ENCODE data around the gene SVOP. TPM values are rescaled to one million over a fixed set of nuclear protein-coding genes. Genes with fewer than 3 reads are reported as not detected.
"Not testable (repeated sequence)": the region's sequence is repeated elsewhere in the genome, so short reads cannot be mapped to it uniquely, and the experiment has no call there.

The SVOP gene
- total RNA-seq, 2 donors from 2014 or later, result not detected

DNA sequence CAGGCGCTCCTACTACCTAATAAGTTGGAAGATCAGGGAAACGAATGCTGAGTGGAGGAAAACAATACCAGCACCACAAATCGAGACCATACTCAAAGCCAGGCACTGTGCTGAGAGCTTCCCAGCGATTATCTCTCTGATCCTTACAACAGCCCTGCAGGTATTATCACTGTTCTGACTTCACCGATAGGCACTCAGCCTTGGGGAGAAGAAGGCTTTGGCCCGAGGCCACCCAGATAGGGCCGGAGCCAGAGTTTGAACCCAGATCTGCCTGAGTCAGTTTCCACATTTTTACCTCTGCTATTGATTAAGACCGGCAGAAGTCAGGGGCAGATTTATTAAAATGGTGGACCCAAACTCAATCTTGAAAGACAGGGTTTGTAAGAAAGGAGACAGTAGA lies 4.9 kb downstream of the SVOP start:
- H3K4me1 Mint-ChIP-seq (ENCODE audit: low read depth in 2 of 2), result peaks cover 0 to 4% of the 10 kb centered on the region in 2 donors
- ATAC-seq, result no peak
- no peak for DNase-seq (ENCODE audit: low spot score)
- H3K36me3 Mint-ChIP-seq, result no peaks in the 10 kb centered on the region
- no peak overlapping the region for H3K27ac Mint-ChIP-seq
- no peak overlapping the region for H3K4me3 Mint-ChIP-seq
- peaks cover 19 to 36% of the 10 kb centered on the region in 2 donors for H3K27me3 Mint-ChIP-seq
- H3K9me3 Mint-ChIP-seq, result no peaks in the 10 kb centered on the region

DNA sequence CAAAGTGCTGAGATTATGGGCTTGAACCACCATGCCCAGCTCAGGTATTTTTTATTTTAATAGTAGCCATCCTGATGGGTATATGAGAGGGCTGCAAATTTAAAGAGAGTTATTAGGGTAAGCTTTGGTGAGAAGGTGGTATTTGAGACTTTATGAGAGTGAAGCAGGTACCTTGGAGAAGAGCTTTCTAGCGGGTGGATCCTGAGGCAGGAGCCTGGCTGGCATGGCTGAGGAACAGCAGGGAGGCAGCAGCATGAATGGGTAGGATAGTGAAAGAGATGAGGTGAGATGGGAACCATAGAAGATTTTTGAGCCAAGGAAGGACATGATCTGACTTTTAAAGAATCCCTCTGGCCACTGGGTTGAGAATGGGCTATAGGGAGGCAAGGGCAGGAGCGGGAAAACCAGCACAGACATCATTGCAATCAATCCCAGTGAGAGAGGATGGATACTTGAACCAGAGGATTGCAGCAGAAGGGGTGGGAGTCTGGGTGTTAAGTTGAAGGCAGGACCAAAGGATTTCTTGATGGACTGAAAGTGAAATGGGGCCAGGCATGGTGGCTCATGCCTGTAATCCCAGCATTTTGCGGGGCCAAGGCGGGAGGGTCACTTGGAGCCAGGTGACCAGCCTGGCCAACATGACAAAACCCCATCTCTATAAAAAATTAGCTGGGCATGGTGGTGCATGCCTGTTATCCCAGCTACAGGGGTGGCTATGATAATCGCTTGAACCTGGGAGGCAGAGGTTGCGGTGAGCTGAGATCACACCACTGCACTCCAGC lies 5.7 kb downstream of the SVOP start:
- Mint-ChIP-seq H3K27ac (no peak overlapping the region), H3K9me3 (no peaks in the 10 kb centered on the region), H3K4me1 (ENCODE audit: low read depth in 2 of 2) (peaks cover 0 to 4% of the 10 kb centered on the region in 2 donors), H3K27me3 (peaks cover 17 to 32% of the 10 kb centered on the region in 2 donors), H3K36me3 (no peaks in the 10 kb centered on the region), H3K4me3 (no peak overlapping the region)
- DNase-seq (ENCODE audit: low spot score) (no peak), ATAC-seq (peak in 1 of 2 donors; percentile 11)

DNA sequence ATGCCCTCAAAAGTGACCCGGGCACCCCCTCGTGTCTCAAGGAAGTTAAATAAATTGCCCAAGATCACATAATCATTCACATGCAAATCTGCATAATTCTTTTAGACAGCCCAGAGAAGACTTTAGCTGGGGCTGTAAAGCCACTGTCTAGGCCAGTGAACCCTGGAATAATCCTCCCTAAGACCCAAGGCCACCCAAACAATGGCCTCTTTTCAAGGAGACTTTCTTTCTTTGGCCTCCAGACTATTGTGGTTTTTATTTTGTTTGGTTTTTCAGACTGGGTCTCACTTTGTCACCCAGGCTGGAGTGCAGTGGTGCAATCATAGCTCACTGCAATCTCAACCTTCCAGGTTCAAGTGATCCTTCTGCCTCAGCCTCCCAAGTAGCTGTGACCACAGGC lies 10.6 kb downstream of the SVOP start:
- H3K27ac Mint-ChIP-seq, result no peak overlapping the region
- DNase-seq (ENCODE audit: low spot score) (no peak), ATAC-seq (no peak)
- H3K27me3 Mint-ChIP-seq, result peaks cover 22 to 33% of the 10 kb centered on the region in 2 donors
- H3K36me3 Mint-ChIP-seq, result no peaks in the 10 kb centered on the region
- H3K4me3 Mint-ChIP-seq, result no peak overlapping the region
- peaks cover 0 to 4% of the 10 kb centered on the region in 2 donors for H3K4me1 Mint-ChIP-seq (ENCODE audit: low read depth in 2 of 2)
- no peaks in the 10 kb centered on the region for H3K9me3 Mint-ChIP-seq

DNA sequence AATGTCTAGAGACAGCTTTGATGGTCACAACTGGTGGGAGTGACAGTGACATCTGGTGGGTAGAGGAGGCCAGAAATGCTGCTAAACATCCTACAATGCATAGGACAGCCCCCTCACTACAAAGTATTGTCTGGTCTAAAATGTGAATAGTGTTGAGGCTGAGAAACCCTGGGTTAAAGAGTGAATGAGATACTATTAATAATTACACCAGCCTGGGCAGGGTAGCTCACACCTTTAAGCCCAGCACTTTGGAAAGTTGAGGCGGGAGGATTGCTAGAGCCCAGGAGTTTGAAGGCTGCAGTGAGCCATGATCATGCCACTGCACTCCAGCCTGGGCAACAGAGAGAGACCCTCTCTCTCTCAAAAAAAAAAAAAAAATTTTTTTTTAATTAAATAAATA lies 11.1 kb downstream of the SVOP start:
- peaks cover 21 to 32% of the 10 kb centered on the region in 2 donors for H3K27me3 Mint-ChIP-seq
- H3K36me3 Mint-ChIP-seq, result no peaks in the 10 kb centered on the region
- no peak for ATAC-seq
- no peak overlapping the region for H3K4me3 Mint-ChIP-seq
- peaks cover 0 to 4% of the 10 kb centered on the region in 2 donors for H3K4me1 Mint-ChIP-seq (ENCODE audit: low read depth in 2 of 2)
- no peaks in the 10 kb centered on the region for H3K9me3 Mint-ChIP-seq
- no peak overlapping the region for H3K27ac Mint-ChIP-seq
- no peak for DNase-seq (ENCODE audit: low spot score)

DNA sequence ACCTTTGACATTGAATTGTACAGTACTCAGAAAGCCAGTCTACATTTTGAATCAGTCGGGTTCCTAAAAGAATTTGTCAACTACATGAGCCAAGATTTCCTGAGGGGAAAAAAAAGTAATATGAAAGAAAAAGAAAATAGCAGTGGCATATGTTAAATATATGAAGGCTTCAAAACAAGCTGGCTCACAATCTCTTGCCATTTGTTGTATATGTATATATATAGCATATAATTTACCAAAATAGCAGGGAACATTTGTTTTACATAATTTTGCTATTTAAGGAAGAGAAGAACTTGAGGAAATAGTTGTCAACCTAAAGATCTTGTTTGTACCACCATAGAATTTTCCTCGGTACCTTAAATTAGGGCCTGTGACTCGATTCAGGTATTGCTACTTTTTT lies 16.9 kb downstream of the SVOP start:
- peaks cover 16 to 21% of the 10 kb centered on the region in 2 donors for H3K27me3 Mint-ChIP-seq
- no peak overlapping the region for H3K4me3 Mint-ChIP-seq
- DNase-seq (ENCODE audit: low spot score) (no peak), ATAC-seq (no peak)
- no peak overlapping the region for H3K27ac Mint-ChIP-seq
- no peaks in the 10 kb centered on the region for H3K36me3 Mint-ChIP-seq
- no peaks in the 10 kb centered on the region for H3K9me3 Mint-ChIP-seq
- H3K4me1 Mint-ChIP-seq (ENCODE audit: low read depth in 2 of 2), result no peaks in the 10 kb centered on the region

DNA sequence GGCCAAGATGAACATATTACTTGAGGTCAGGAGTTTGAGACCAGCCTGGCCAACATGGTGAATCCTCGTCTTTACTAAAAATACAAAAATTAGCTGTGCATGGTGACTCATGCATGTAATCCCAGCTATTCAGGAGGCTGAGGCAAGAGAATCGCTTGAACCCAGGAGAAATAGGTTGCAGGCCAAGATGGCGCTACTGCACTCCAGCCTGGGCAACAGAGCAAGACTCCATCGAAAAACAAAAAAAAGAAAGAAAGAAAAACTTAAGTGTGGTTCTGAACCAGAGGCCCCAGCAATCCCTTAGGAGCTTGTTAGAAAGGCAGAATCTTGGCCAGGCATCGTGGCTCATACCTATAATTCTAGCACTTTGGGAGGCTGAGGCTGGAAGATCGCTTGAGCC lies 24.5 kb downstream of the SVOP start:
- H3K27ac Mint-ChIP-seq, result no peak overlapping the region
- peaks cover 6 to 11% of the 10 kb centered on the region in 2 donors for H3K27me3 Mint-ChIP-seq
- ATAC-seq, result no peak
- H3K36me3 Mint-ChIP-seq, result no peaks in the 10 kb centered on the region
- H3K4me3 Mint-ChIP-seq, result no peak overlapping the region
- no peaks in the 10 kb centered on the region for H3K4me1 Mint-ChIP-seq (ENCODE audit: low read depth in 2 of 2)
- no peaks in the 10 kb centered on the region for H3K9me3 Mint-ChIP-seq
- DNase-seq (ENCODE audit: low spot score), result no peak

DNA sequence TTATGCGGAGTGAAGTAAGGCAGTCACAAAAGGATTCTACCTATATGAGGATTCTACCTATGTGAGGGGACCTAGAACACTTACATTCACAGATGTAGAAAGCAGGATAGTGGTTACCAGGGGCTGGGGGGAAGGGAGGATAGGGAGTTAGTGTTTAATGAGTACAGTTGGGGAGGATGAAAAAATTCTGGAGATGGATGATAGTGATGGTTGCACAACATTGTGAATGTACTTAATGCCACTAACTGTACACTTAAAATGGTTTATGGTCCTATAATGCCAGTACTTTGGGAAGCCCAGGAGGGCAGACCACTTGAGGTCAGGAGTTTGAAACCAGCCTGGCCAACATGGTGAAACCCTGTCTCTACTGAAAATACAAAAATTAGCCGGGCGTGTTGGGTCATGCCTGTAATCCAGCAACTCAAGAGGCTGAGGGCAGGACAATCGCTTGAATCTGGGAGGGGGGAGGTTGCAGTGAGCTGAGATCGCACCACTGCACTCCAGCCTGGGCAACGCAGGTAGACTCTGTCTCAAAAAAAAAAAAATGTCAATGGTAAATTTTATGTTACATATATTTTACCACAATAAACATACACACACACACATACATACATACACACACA lies 25.4 kb downstream of the SVOP start:
- Mint-ChIP-seq H3K27ac (no peak overlapping the region), H3K27me3 (peaks cover 6 to 11% of the 10 kb centered on the region in 2 donors), H3K9me3 (no peaks in the 10 kb centered on the region), H3K4me3 (no peak overlapping the region), H3K36me3 (no peaks in the 10 kb centered on the region), H3K4me1 (ENCODE audit: low read depth in 2 of 2) (no peaks in the 10 kb centered on the region)
- ATAC-seq (no peak), DNase-seq (ENCODE audit: low spot score) (no peak)

DNA sequence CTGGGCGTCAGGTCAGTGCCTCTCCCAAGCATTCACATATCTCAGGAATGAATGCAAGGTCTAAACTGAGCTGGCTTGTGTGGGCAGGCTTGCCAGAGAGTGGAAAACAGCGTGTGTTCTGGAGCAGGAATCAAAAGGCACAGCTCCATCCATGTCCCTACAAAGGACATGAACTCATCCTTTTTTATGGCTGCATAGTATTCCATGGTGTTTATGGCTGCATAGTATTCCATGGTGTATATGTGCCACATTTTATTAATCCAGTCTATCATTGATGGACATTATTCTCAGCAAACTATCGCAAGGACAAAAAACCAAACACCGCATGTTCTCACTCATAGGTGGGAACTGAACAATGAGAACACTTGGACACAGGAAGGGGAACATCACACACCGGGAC lies 30.8 kb downstream of the SVOP start:
- H3K27me3 Mint-ChIP-seq, result peaks cover 9 to 11% of the 10 kb centered on the region in 2 donors
- H3K4me3 Mint-ChIP-seq; H3K9me3 Mint-ChIP-seq; ATAC-seq; H3K4me1 Mint-ChIP-seq (ENCODE audit: low read depth in 2 of 2); H3K27ac Mint-ChIP-seq; DNase-seq (ENCODE audit: low spot score); H3K36me3 Mint-ChIP-seq: not testable (repeated sequence)

DNA sequence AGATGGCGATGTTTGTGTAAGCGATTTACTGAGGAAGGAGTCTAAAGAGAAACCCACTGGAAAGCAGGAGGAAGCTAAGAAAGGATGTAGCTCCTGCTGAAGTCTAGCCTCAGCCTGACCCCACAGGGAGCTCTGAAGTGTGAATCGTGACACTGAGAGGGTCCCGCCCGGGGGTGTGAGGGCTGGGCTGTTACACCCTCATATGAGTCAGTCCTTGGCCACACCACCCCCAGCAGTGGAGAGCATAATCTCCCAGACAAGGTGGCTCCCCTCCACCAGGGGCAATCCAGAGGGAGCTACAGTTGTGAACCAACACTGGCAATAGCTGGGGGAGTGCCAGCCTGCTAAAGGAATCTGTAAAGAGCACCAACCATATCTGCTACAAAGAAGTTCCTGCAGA lies 31.5 kb downstream of the SVOP start:
- Mint-ChIP-seq H3K27ac (no peak overlapping the region), H3K27me3 (peaks cover 11 to 13% of the 10 kb centered on the region in 2 donors), H3K9me3 (no peaks in the 10 kb centered on the region), H3K4me3 (no peak overlapping the region), H3K4me1 (ENCODE audit: low read depth in 2 of 2) (no peaks in the 10 kb centered on the region), H3K36me3 (no peaks in the 10 kb centered on the region)
- ATAC-seq (no peak), DNase-seq (ENCODE audit: low spot score) (no peak)

DNA sequence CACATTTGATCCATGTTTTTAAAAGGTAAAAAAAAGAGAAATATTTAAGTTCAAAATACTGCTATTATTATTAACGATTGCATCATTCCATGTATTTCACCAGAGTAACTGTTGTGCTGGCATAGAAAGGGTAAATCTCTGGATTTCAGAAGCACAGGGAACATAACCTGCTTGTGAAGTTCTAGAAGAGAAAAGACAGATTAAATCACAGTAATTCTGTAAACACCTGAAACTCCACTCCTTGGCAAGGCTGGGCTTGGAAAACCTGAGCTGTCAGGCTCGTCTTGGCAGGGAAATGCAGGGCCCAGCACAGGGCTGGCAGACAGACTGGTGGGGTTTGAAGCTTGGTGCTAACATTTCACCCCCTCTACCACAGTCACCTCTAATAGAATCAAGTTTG lies 35.1 kb downstream of the SVOP start:
- no peak overlapping the region for H3K27ac Mint-ChIP-seq
- no peak overlapping the region for H3K4me3 Mint-ChIP-seq
- H3K27me3 Mint-ChIP-seq, result peaks cover 6 to 9% of the 10 kb centered on the region in 2 donors
- no peaks in the 10 kb centered on the region for H3K36me3 Mint-ChIP-seq
- DNase-seq (ENCODE audit: low spot score) (no peak), ATAC-seq (no peak)
- no peaks in the 10 kb centered on the region for H3K9me3 Mint-ChIP-seq
- H3K4me1 Mint-ChIP-seq (ENCODE audit: low read depth in 2 of 2), result no peaks in the 10 kb centered on the region

DNA sequence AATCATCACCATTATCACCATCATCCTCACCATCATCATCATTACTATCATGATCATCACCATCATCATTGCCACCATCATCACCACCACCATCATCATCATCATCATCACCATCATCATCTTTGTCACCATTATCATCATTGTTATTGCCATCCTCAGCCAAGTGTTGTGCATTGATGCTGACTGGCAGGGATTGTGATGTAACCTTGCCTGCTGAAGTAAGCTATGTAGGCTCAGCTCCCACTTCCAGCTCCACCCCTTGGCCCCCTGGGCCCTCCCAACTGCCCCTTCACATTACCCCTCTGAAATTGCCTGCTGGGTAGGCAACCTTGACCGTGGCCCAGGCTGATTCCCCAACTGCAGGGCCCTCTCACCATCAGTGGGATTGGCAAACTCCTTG lies 37.6 kb downstream of the SVOP start:
- no peaks in the 10 kb centered on the region for H3K4me1 Mint-ChIP-seq (ENCODE audit: low read depth in 2 of 2)
- H3K36me3 Mint-ChIP-seq, result no peaks in the 10 kb centered on the region
- H3K27me3 Mint-ChIP-seq, result peaks cover 0 to 6% of the 10 kb centered on the region in 2 donors
- H3K4me3 Mint-ChIP-seq, result no peak overlapping the region
- no peak for DNase-seq (ENCODE audit: low spot score)
- no peaks in the 10 kb centered on the region for H3K9me3 Mint-ChIP-seq
- H3K27ac Mint-ChIP-seq, result no peak overlapping the region
- ATAC-seq, result no peak

DNA sequence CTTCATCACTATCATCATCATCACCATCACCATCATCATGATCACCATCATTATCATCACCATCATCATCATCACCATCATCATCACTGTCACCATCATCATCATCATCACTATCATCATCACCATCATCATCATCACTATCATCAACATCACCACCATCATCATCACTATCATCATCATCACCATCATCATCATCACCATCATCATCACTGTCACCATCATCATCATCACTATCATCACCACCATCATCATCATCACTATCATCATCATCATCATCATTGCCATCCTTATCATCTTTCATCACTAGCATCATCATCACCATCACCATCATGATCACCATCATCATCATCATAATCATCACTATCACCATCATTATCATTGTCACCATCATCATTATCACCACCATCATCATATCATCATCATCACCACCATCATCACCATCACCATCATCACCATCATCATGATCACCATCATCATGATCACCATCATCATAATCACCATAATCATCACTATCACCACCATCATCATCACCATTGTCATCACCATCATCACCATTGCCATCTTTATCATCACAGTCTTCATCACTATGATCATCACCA lies 38.1 kb downstream of the SVOP start:
- no peaks in the 10 kb centered on the region for H3K4me1 Mint-ChIP-seq (ENCODE audit: low read depth in 2 of 2)
- DNase-seq (ENCODE audit: low spot score), result no peak
- H3K9me3 Mint-ChIP-seq, result no peaks in the 10 kb centered on the region
- no peak for ATAC-seq
- H3K36me3 Mint-ChIP-seq, result no peaks in the 10 kb centered on the region
- H3K27ac Mint-ChIP-seq, result no peak overlapping the region
- peaks cover 0 to 6% of the 10 kb centered on the region in 2 donors for H3K27me3 Mint-ChIP-seq
- no peak overlapping the region for H3K4me3 Mint-ChIP-seq

DNA sequence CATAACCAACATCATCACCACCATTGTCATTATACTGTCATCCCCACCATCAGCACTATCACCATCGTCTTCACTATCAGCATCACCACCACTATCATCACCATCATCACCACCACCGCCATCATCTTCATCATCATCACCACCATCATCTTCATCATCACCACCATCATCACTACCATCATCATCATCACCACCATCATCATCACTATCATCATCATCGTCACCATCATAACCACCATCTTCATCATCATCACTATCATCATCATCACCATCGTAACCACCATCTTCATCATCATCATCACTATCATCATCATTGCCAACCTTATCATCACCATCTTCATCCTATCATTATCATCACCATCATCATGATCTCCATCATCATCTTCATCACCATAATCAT lies 39.0 kb downstream of the SVOP start:
- Mint-ChIP-seq H3K36me3 (no peaks in the 10 kb centered on the region), H3K9me3 (no peaks in the 10 kb centered on the region), H3K4me1 (ENCODE audit: low read depth in 2 of 2) (no peaks in the 10 kb centered on the region), H3K27me3 (peaks cover 0 to 6% of the 10 kb centered on the region in 2 donors), H3K27ac (no peak overlapping the region), H3K4me3 (no peak overlapping the region)
- DNase-seq (ENCODE audit: low spot score), result no peak
- ATAC-seq, result no peak
